Skeletal muscle cell (primary cell): ENCODE data around the gene PDZRN3.

Source experiments
- DNase-seq: peaks from one replicate; pipeline ENCODE4 v3.0.0-alpha.2; 2010; ENCODE audit warnings: low read depth
- H3K4me3 ChIP-seq: 2 replicates; pipeline ENCODE4 v1.5.1; 2011; ENCODE audit warnings: low read depth, mild to moderate bottlenecking, control low read depth, low read length, moderate library complexity

The PDZRN3 gene

GRCh38 chr3:73411993-73412392 lies 212.7 kb downstream of the PDZRN3 start:
- no peak overlapping the region for H3K4me3 ChIP-seq
- DNase-seq: no peak

DNA sequence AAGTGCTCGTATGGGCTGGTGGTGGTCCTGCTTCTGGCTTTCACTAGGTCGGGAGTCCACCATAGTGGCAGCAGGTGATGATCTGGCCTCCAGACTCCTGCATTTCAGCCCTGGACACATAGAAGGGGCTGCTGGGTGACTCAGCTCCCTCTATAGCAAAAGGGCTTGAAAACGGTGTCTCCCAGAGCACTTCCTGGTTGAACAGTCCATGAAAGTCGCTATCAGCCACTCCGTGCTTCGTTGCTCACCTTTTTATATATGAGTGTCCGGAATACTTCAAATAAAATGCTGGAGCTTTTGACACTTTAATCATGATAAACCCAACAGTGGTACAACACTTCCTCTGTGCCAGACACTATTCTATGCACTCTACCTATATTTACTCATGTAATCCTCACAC lies 213.2 kb downstream of the PDZRN3 start:
- no peak overlapping the region for H3K4me3 ChIP-seq
- DNase-seq: no peak

DNA sequence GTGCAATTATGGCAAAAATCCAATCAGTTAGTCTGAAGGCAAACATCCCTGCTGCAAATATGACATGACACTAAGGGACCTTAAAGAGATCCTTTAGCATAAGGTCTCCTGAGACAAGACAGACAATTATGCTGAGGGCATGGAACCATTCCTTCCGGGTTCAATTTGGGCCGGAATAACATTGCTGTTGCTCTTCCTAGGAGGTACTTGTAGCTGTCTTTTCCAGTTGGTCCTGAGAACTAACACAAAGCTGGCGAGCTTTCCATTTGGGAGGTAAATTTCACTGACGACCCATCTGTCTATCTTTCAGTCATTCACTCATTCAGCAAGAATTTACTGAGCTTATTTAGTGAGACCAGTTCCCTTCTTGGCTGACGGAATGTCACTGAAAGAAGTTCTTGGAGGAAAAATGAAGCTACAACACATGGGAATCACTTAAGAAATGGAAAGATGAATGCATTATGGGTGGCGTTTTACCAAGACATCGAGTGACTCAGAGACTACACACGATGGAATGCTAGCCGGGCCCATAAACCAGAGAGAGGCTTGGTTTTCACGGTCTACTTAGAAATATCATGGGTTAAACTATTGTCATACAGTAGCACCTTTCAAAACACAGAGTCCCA lies 215.5 kb downstream of the PDZRN3 start:
- no peak overlapping the region for H3K4me3 ChIP-seq
- no peak for DNase-seq

GRCh38 chr3:73408634-73409033 lies 216.1 kb downstream of the PDZRN3 start:
- H3K4me3 ChIP-seq: no peak overlapping the region
- no peak for DNase-seq

- DNase-seq: no peak
- no peak overlapping the region for H3K4me3 ChIP-seq
These were observed 217.2 kb downstream of the PDZRN3 start for GRCh38 chr3:73407577-73407976.

- no peak overlapping the region for H3K4me3 ChIP-seq
- no peak for DNase-seq
These were observed 218.9 kb downstream of the PDZRN3 start for GRCh38 chr3:73405853-73406252.

GRCh38 chr3:73405000-73405399 lies 219.7 kb downstream of the PDZRN3 start:
- DNase-seq: no peak

GRCh38 chr3:73404435-73404834 lies 220.3 kb downstream of the PDZRN3 start:
- no peak overlapping the region for H3K4me3 ChIP-seq
- no peak for DNase-seq

More at GRCh38 chr3:73405000-73405399, 219.7 kb downstream of the PDZRN3 start:
- H3K4me3 ChIP-seq: no peak overlapping the region

DNA sequence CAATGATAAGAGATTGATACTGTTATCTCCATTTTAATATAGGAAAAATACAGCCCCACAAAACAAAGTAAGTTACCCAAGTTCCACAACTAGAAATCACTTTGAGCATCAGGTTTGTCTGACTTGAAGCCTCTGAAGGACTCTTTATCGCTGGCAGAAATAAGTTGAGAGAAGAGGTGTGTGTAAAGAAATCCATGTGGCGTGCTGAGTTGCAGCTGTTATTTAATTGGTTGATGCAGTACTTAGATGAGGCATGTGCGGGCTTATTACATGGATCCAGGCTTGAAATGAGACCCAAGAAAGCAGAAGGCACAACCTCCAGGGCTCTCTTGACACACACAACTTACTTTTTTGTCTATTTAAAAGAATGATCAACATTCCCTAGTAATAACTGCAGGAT lies 221.3 kb downstream of the PDZRN3 start:
- H3K4me3 ChIP-seq: no peak overlapping the region
- DNase-seq: no peak

DNA sequence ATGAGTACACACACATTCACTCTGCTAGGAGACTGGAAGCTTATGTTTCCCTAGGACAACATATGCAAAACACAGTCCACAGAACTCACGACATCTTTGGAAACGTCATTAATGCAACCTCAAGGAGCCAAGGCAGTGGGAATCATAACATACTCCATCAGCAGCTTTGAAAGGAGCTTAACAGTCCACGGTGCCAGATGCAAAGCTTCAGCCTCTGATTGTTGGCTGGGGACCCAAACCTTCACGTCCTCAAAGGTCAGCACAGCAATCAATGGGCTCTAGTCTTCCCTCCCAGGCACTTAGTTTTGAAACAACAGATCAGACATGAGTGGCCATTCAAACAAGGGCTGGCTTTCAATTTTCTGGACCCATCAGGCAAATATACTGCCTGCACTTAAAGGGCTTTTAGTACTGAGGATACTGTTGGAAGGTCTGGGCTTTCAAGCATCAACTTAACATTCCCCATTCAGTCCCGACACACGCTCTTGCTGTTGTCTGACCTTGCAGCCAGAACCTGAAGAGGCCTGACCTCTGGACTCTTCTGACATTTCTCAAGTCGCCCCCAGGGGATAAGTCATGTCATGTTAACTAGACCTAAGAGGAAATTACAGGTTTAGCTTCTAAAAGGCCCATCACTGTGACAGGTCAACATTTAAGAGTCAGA lies 223.0 kb downstream of the PDZRN3 start:
- DNase-seq: no peak
- no peak overlapping the region for H3K4me3 ChIP-seq

DNA sequence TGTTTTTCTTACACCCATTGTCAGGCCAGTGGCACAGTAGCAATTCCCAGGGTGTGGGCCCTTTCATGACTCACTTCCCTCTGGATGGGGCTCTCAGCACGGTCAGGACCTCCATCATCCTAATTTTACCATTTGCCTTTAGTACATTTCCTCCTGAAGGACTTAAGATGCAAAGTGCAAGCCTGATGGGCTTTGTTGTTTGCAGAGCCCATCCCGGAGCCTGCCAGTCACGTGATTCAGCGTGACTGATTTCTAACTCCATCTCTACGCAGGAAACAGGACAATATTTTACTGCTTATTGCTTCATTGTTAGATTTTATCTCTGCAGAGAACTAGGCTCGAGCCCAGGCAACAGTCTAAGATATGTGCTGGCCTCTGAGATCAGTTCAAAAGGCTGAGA lies 223.7 kb downstream of the PDZRN3 start:
- H3K4me3 ChIP-seq: no peak overlapping the region
- DNase-seq: no peak

GRCh38 chr3:73399666-73400253 lies 225.0 kb downstream of the PDZRN3 start:
- H3K4me3 ChIP-seq: no peak overlapping the region
- DNase-seq: no peak

GRCh38 chr3:73399106-73399505 lies 225.6 kb downstream of the PDZRN3 start:
- no peak overlapping the region for H3K4me3 ChIP-seq
- DNase-seq: peak; percentile 12

DNA sequence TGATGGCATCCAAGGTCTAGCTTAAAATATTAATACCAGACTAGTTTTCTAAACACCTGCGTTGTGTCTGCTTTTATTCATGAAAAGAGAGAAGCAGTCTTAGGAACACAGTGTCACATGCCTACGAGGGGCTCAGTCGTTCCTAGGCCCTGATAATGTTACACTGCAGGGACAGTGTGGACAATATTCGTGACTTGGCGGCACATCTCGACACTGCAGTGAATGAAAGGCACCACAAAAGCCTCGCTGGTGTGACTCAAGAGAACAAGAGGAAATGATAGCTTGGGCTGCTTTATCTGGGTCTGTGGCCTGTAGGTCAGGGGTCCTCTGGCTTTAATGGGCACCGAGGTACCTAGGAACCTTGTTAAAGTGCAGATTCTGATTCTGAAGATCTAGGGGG lies 226.7 kb downstream of the PDZRN3 start:
- DNase-seq: no peak
- H3K4me3 ChIP-seq: no peak overlapping the region

GRCh38 chr3:73394240-73394639 lies 230.5 kb downstream of the PDZRN3 start:
- no peak for DNase-seq
- H3K4me3 ChIP-seq: no peak overlapping the region

- no peak overlapping the region for H3K4me3 ChIP-seq
- DNase-seq: no peak
These were observed 231.7 kb downstream of the PDZRN3 start for GRCh38 chr3:73393005-73393404.

DNA sequence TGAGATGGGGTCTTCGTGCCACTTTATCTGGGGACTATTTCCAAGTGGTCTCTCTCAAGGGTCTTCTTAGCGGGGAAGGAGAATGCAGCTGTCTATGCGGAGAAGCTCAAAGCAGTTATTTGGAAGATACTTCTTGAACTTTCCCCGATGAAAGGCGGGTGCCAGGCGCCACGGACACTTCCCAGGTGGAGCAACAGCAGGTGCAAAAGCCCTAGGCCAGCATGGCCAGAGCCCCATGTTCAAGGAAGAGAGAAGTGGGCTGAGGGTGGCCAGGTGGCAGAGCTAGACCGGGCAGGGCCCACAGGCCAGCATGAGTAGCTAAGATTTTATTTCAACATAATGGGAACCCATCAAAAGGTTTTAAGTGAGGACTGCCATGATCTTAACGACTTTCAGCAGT lies 232.8 kb downstream of the PDZRN3 start:
- H3K4me3 ChIP-seq: no peak overlapping the region
- DNase-seq: no peak

- no peak for DNase-seq
- H3K4me3 ChIP-seq: no peak overlapping the region
These were observed 234.8 kb downstream of the PDZRN3 start for GRCh38 chr3:73389928-73390327.

GRCh38 chr3:73389117-73389813 lies 235.5 kb downstream of the PDZRN3 start:
- no peak for DNase-seq
- H3K4me3 ChIP-seq: no peak overlapping the region

GRCh38 chr3:73385568-73385967 lies 239.2 kb downstream of the PDZRN3 start:
- no peak for DNase-seq
- H3K4me3 ChIP-seq: no peak overlapping the region
